ENCODE measurements around the gene EIF2A. TPM values are rescaled to one million over a fixed set of nuclear protein-coding genes. Genes with fewer than 3 reads are reported as not detected.

Gene EIF2A
- total RNA-seq, 6 experiments from 2014 or later = 29.8 to 89.9 (median 39.4) TPM

DNA sequence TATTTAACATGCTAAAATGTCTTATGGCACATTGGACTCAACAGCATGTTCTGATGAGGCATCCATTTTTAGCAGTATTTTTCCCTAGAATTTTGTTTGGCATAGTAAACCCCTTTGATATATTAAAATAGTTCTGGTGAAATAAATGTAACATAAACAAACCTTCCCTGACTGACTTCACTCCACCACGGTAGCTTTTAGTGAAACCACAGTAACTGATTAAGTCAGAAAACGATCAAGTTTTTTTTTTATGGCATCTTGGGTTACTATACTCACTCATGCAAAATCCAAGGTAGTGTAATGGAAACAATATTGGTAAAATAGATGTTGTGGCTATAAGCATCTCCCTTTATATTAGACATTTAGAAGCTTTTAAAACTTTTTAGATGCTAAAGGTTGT is 3.1 kb upstream of the EIF2A start:
- DNase-seq = no peak
- intact Hi-C loops (cut with DNase I) = no loop called here
- no peaks in the 10 kb centered on the region for H3K9me3 ChIP-seq
- 65% methylated on average over 2 of the region's 2 CpGs for WGBS (ENCODE audit: insufficient coverage, low coverage, low lambda C conversion rate, missing lambda C conversion rate)
- H3K4me3 ChIP-seq = no peak overlapping the region
- H3K36me3 ChIP-seq = peaks cover 0 to 23% (median 6%) of the 10 kb centered on the region in 4 donors
- TF ChIP-seq POLR2A (IDR thresholded peaks at IDR 0.05) (no peak), CTCF (IDR thresholded peaks at IDR 0.05) (no peak)
- no peak overlapping the region for H3K27ac ChIP-seq
- H3K4me1 ChIP-seq = peaks cover 0 to 26% (median 3%) of the 10 kb centered on the region in 4 donors
- no peaks in the 10 kb centered on the region for H3K27me3 ChIP-seq
- ATAC-seq = no peak

- TF ChIP-seq POLR2A (IDR thresholded peaks at IDR 0.05) (no peak), CTCF (IDR thresholded peaks at IDR 0.05) (no peak)
- ATAC-seq = no peak
- no peak for DNase-seq
- Histone ChIP-seq H3K4me3 (no peak overlapping the region), H3K4me1 (peaks cover 0 to 26% (median 2%) of the 10 kb centered on the region in 4 donors), H3K36me3 (peaks cover 0 to 23% (median 6%) of the 10 kb centered on the region in 4 donors), H3K9me3 (no peaks in the 10 kb centered on the region), H3K27me3 (no peaks in the 10 kb centered on the region), H3K27ac (no peak overlapping the region)
- intact Hi-C loops (cut with DNase I) = no loop called here
Observed at GRCh38 chr3:150544041-150544440, 2.5 kb upstream of the EIF2A start.

DNA sequence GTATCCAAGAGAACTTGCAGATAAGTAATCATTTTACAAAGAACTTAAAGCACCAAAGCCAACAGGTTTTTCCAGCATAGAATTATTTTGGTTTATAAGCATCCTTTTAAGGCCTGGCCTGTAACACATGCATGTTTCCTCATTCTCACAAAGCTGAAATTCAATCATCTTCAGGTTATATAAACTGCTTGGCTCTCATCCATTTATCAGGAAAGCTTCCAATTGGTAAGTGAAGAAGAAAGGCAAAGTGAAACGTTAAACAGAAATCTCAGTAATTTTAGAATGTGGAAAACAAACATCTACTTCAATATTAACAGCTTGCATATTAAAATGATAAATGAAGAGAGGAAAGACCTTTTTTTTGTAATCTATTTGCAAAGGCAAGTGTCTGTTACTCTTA is 1.9 kb upstream of the EIF2A start:
- ATAC-seq (no peak), DNase-seq (no peak)
- no peaks in the 10 kb centered on the region for H3K27me3 ChIP-seq
- intact Hi-C loops (cut with DNase I) = no loop called here
- WGBS (ENCODE audit: insufficient coverage, low coverage, low lambda C conversion rate, missing lambda C conversion rate) = 0% methylated on average over 1 of the region's 1 CpG
- peak overlapping the region; percentile 84 to 90 (median 86) for H3K4me3 ChIP-seq
- H3K27ac ChIP-seq = peak overlapping the region; percentile 97 to 99 (median 99)
- H3K36me3 ChIP-seq = peaks cover 0 to 23% (median 6%) of the 10 kb centered on the region in 4 donors
- no peak for TF ChIP-seq POLR2A (IDR thresholded peaks at IDR 0.05)
- TF ChIP-seq CTCF (IDR thresholded peaks at IDR 0.05) = no peak
- H3K4me1 ChIP-seq = peaks cover 0 to 26% (median 0%) of the 10 kb centered on the region in 4 donors
- no peaks in the 10 kb centered on the region for H3K9me3 ChIP-seq

GRCh38 chr3:150545419-150546225 is 965 bp upstream of the EIF2A start:
- ATAC-seq (peak; percentile 7 to 28 (median 9)), DNase-seq (peak; percentile 62 to 74 (median 66))
- TF ChIP-seq CTCF (IDR thresholded peaks at IDR 0.05) = no peak
- TF ChIP-seq POLR2A (IDR thresholded peaks at IDR 0.05) = no peak
- intact Hi-C loops (cut with DNase I) = no loop called here
- 1% methylated on average over 19 of the region's 54 CpGs for WGBS (ENCODE audit: insufficient coverage, low coverage, low lambda C conversion rate, missing lambda C conversion rate)
- no peaks in the 10 kb centered on the region for H3K9me3 ChIP-seq
- peaks cover 0 to 26% (median 0%) of the 10 kb centered on the region in 4 donors for H3K4me1 ChIP-seq
- no peaks in the 10 kb centered on the region for H3K27me3 ChIP-seq
- peak overlapping the region; percentile 97 to 99 (median 99) for H3K27ac ChIP-seq
- peaks cover 0 to 23% (median 6%) of the 10 kb centered on the region in 4 donors for H3K36me3 ChIP-seq
- peak overlapping the region; percentile 84 to 90 (median 86) for H3K4me3 ChIP-seq
